HTR-8/SVneo (cell line): Measurements from ENCODE around the gene LRRC34.

ENCODE experiments used
- DNase-seq: peaks from one replicate; pipeline ENCODE4 v3.0.0; 2011; ENCODE audit warnings: low spot score, mixed read lengths; ENCODE audit not compliant: insufficient read length
- FAIRE-seq: peaks from 2 replicates; lab custom pipeline; 2011; peaks lifted over from hg19 to GRCh38; lab: Jason Lieb, UNC

Gene LRRC34

DNA sequence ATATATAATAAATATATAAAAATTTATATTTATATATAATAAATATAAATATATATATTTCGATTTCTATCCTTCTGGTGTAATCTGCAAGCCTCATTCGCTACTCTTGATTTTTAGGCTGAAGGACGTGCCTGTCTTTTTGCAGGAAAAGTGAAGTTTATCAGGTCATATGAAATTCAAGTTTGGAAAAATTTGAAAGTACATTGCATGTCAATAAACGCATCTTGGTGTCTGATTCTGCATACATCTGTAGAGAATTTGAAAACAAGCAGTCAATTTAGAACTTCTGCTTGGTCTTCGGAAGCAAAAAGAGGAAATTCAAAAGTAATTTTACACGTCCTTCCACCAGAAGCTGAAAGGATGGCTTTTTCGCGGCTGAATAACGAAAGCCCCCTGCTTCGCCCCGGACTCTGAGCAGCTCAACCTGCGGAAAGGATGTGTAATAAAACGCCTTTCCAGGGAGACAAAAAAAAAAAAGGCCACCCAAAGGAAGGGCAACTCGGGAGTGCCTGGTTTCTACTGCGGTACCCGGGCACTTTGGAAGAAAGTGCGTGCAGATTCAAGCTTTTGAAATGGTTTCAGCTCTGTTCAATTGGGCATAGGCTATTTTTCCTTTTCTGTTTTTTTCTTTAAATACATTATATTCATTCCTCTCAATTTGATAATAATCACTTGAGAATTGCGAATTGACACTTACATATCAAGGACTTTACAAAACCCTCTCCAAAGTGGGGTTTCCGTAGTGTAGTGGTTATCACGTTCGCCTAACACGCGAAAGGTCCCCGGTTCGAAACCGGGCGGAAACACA is 41.0 kb downstream of the LRRC34 start:
- FAIRE-seq (no peak), DNase-seq (no peak)

DNA sequence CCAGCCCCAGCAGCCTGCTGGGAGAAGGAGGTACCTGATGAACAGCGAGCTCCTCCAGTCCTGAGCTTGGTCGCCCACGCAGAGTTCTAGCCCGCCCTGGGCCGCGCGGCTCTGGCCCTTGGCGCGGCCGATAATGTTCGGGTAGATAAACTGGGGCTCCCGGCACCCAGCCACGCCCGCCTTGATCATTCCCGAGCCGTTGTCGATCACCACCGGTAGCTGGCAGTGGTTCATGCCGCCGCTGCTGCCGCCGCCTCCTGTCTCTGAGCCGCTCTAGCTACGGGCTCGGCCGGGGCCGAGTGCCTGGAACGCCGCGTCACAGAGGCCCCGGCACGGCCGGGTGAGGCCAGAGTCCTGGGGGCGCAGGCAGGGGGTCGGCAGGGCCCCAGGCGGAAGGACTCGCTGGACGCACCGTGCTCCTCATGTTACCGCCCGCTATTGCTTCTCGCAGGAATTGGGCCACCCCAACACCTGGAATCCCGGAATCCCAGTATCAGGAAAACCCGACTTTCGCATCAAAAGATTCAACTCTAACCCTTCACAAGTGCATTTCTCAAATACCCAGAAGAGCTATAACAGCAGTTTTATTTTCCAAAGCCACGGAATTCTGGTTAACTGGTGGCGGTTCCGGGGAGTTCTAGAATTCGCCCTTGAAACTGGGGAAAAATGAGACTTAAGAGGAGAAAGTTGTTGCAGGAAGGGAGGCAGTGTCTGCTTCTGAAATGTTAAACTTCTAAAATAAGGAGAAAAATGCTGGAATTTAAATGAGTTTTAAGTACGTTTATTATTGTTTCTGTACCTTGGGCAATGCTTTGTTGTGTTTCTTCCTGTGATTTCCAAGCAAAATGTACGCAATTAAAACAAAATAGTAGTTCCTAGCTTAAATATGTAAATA is 43.2 kb downstream of the LRRC34 start, which contains the start of gene ACTRT3:
Gene ACTRT3, minus strand, starts transcription at position 275 of the 895 bp plus-strand sequence. Its CDS starts 41 bp downstream, at position 234.
- DNase-seq (no peak), FAIRE-seq (no peak)

DNA sequence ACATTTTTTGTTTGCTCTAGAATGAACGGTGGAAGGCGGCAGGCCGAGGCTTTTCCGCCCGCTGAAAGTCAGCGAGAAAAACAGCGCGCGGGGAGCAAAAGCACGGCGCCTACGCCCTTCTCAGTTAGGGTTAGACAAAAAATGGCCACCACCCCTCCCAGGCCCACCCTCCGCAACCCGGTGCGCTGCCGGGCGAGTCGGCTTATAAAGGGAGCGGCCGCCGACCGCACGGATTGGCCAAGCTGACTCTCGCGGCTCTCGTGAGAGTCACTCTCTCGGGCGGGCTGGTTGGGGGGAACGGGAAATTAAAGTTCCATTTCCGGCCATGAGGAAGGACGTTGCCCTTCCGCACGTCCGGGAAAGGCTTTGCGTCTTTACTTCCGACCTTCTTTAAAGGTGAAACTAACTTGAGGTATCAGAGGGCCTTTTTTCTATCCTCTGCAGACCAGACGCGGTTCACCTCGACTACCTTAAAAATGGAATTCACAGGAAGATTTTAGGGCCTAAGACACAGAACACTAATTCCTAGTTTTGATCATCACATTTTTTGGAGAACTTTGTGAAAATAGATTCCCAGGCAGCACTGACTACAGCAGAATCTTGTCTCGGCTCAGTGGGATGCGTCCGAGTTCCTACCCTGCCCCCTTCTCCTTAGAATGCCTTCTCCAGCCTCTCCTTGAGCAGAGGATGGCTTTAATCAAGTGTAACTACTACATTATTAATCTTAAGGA is 47.7 kb downstream of the LRRC34 start, which contains the start of gene TERC:
Gene TERC, minus strand, starts transcription at position 179 of the 731 bp plus-strand sequence.
- peak; percentile 86 for DNase-seq
- peak; percentile 68 for FAIRE-seq

DNA sequence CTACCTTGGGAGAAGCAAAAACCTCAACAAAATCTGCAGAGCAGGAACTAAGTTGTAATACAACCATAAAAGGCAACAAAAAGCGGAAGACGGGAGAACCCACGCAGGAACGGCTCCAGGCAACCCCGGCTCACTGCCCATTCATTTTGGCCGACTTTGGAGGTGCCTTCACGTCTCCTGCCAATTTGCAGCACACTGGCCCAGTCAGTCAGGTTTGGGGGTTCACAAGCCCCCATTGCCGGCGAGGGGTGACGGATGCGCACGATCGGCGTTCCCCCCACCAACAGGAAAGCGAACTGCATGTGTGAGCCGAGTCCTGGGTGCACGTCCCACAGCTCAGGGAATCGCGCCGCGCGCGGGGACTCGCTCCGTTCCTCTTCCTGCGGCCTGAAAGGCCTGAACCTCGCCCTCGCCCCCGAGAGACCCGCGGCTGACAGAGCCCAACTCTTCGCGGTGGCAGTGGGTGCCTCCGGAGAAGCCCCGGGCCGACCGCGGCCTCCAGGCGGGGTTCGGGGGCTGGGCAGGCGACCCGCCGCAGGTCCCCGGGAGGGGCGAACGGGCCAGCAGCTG is 48.3 kb downstream of the LRRC34 start:
- FAIRE-seq, result no peak
- no peak for DNase-seq

DNA sequence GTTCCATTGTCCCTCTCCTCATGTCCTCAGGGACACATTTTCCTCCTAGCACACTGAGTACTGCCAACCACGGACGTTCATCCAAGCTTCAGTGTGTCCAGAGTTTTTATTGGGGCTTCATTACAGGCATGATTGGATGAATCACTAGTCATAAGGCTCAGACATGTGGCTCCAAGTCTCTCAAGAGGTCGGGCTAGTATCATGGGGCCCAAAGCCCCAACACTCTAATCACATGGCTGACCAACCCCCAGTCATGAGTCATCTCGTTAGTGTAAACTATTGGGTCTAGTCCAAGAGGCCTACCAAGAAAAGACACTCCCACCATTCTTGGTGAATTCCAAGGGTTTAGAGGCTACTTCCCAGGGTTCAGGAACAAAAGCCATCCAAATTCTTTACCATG is 52.2 kb downstream of the LRRC34 start:
- FAIRE-seq, result no peak
- DNase-seq, result no peak

DNA sequence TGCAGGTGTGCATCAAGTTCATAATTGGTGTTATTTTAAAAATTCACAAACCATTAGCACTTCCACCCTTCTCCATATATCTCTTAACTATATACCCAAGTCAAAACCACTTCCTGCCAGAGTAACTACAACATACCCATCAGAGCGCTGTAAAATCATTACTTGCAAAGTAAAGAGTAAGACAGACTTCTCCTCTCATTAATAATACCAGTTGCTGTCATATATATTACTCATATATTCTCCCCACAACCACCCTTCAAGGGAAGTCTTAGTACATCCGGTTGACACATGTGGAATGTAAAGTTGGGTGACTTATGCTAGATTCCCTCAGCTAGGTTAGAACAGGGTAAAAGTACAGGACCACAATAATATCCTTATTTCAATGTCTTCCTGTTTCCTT is 53.4 kb downstream of the LRRC34 start:
- no peak for DNase-seq
- FAIRE-seq, result no peak

DNA sequence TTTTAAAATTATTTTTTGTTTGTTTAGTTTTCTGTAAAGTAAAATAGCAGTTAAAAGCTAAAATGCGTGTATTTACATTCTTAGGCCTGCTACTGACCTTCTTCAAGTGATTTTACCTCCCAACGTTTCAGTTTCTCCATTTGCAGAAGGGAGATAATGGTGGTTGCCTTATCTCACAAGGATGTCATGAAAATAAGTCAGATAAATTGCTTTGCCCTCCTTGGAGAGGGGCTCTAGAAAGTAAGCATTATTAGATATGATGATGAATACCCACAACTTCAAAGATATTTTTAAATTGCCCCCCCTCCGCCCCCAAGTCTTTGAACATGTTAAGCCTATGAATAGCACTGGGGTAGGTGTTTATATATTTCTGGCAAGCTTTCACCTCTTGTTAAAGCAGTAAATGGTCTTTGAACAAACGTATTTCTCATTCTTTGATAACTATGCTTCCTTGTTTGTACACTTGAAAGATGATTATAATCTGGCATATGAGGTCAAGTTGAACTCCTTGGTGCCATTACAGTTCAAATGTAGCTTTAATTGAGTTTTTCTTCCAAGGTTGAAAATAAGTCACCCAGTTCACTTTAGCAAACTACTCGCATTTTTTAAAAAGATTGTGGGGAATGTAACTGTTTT is 54.2 kb downstream of the LRRC34 start:
- no peak for FAIRE-seq
- no peak for DNase-seq

DNA sequence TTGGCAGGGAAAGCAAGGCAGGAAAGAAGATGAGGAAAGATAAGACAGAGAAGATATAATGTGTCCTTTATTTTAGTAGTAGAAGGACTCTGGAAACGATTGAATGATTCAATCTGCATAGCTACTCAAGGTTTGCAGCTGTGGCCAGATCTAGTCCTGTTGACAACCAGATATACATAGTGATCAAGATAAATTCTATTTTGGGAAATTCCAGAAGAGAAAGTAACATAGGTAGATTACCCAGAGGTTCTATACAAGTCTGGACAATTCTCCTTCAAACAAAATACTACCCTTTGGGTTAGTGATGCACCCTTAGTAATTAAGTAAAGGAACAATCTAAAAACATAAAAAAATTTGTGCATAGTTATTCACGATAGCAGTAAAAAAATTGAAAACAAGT is 57.2 kb downstream of the LRRC34 start:
- no peak for DNase-seq
- no peak for FAIRE-seq

DNA sequence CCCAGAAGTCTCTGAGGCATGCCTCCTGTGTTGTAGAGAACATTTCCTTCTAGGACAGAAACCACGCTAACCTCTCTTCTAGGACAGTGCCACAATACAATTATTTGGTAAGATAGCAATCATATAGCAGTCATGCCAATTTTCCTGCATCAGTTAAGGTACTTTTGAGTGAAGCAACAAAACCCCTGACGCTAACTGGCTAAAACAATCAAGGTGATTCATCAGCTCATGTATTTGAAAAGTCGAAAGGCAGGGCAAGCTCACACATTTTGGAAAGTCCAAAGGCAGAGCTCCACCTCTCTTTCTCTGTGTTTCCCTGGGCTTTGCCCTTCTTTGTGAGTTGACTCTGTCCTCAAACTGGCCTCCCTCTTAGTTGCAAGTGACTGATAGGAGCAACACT is 58.0 kb downstream of the LRRC34 start:
- FAIRE-seq (no peak), DNase-seq (no peak)

DNA sequence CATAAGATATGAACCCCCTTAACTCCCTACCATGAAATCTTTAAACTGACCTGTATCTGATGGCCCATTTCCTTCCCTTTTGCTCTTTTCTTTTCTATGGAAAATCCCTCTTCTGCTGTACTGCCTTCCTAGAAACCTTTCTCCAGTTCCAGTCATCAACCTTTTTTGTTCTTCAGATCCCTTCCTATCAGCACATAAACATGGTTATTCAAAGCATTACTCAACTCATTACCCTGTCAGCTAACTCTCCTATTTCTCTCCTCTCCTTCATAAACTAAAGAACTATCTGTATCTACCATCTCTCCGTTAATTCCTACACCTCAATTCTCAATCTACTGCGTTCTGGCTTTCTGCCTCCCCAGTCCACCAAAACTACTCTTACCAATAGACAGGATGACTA is 60.8 kb downstream of the LRRC34 start:
- FAIRE-seq, result no peak
- DNase-seq, result no peak

DNA sequence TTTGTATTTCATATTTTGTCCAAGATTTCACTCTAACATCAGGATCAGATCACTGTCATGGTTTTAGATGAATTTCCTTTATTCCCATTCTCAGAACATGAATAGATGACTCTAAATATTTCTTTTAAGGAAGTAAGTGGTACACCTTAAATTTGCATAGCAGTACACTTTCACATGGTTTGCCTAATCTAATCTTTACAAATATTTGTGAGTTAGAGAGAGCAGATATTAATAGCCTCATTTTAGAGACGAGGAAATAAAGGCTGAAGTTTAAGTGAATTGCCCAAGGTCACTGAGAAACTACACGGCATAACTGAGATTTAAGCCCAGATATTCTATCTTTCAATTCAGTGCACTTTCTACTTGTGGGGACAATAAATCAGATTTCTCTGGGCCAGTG is 62.0 kb downstream of the LRRC34 start:
- no peak for DNase-seq
- no peak for FAIRE-seq

DNA sequence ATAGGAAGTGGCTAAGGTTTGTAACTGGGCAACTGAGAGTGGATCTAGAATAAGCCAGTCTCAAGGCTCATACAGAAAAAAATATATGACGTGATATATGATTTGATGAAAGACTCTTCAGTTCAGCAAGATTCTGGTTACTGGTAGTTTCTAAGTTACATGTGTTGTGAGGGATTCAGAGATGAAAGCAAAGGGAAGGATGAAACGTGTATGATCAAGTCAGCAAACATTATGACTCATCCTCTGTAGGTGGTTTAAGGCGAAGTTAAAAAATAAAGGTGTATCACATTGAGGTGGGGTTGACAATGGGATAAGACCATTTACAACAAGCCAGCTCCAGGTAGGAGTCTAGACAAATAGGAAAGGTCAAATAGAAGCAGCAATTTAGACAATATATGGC is 64.0 kb downstream of the LRRC34 start:
- DNase-seq, result no peak
- no peak for FAIRE-seq

DNA sequence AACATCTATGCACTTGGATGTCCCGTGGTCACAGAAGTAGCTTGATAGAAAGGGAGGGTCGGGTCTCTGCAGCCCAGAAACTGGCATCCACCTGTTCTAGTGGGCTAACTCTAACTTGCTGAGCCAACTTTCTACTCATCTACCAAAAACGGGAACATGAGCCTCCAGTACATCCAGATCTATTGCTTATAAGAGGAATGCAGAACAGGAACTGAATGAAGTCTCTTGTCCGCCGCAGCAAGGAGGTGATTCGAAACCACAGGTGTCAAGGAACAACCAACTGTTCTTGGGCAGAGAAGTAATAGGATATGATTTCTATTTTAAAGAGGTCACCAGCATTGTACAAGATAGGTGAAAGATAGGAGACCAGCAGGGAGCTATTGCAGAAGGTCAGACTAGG is 65.8 kb downstream of the LRRC34 start:
- FAIRE-seq (no peak), DNase-seq (no peak)

DNA sequence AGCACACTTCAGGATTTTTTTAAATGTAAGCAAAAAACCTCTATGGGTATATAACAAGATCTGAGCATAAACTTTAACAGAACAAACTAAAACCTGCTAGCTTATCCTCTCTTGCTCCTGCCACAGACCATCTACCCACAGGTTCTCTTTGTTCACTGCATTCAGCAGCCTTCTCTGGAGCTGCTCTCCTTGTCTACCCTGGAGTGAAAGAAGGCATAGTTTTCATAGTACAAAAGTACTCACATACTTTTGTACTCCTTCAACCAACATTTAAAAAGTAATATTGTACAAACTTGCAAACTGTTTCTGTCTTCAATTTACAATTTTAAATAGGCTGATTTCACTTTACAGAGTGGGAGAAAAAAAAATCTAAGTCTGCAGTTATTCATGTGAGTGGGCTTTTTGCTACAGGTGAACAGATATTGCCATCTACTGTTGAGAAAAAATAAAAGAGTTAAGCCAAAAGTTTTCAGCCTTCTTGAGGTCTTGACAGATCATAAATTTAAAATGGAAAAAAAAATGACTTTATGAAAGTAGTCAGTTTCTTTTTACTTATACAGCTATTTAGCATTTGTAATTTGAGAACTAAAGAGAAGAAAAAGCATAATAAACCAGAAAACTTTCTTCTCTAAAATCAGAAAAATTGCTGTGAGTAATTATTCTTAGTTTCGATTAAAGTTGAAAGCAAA is 68.2 kb downstream of the LRRC34 start:
- FAIRE-seq (no peak), DNase-seq (peak; percentile 21)
